ENCODE measurements around the gene KCNK7.
"Not testable (repeated sequence)": the region's sequence is repeated elsewhere in the genome, so short reads cannot be mapped to it uniquely, and the experiment has no call there.

KCNK7 gene

GRCh38 chr11:65569164-65569972 is 26.2 kb downstream of the KCNK7 start:
- no peak for TF ChIP-seq CTCF (conservative IDR thresholded peaks at IDR 0.05; ENCODE audit: low read depth, low read length)
- peak overlapping the region; percentile 89 for H2AFZ ChIP-seq (ENCODE audit: low read depth)
- H3K27ac ChIP-seq, result peak overlapping the region; percentile 84
- H3K79me2 ChIP-seq (ENCODE audit: insufficient read depth, low read depth), result peaks cover 50% of the 10 kb centered on the region
- H3K36me3 ChIP-seq (ENCODE audit: insufficient read depth), result no peaks in the 10 kb centered on the region
- no peaks in the 10 kb centered on the region for H3K27me3 ChIP-seq (ENCODE audit: insufficient read depth, low read depth)
- no peaks in the 10 kb centered on the region for H4K20me1 ChIP-seq (ENCODE audit: insufficient read depth)
- H3K4me1 ChIP-seq (ENCODE audit: low read depth, poor library complexity, severe bottlenecking), result peaks cover 42% of the 10 kb centered on the region
- peak overlapping the region; percentile 72 for H3K9ac ChIP-seq
- H3K4me3 ChIP-seq (IDR thresholded peaks at IDR 0.05; ENCODE audit: insufficient read depth, low read depth, low read length), result no peak overlapping the region
- peak overlapping the region; percentile 88 for H3K4me2 ChIP-seq

- no peak overlapping the region for H3K4me2 ChIP-seq
- no peak overlapping the region for H3K27ac ChIP-seq
- peaks cover 26% of the 10 kb centered on the region for H3K4me1 ChIP-seq (ENCODE audit: low read depth, poor library complexity, severe bottlenecking)
- TF ChIP-seq CTCF (conservative IDR thresholded peaks at IDR 0.05; ENCODE audit: low read depth, low read length), result no peak
- H2AFZ ChIP-seq (ENCODE audit: low read depth), result no peak overlapping the region
- H3K9ac ChIP-seq, result no peak overlapping the region
- H3K79me2 ChIP-seq (ENCODE audit: insufficient read depth, low read depth), result peaks cover 32% of the 10 kb centered on the region
- H3K36me3 ChIP-seq (ENCODE audit: insufficient read depth), result no peaks in the 10 kb centered on the region
- no peak overlapping the region for H3K4me3 ChIP-seq (IDR thresholded peaks at IDR 0.05; ENCODE audit: insufficient read depth, low read depth, low read length)
- H3K27me3 ChIP-seq (ENCODE audit: insufficient read depth, low read depth), result no peaks in the 10 kb centered on the region
- no peaks in the 10 kb centered on the region for H4K20me1 ChIP-seq (ENCODE audit: insufficient read depth)
Observed at GRCh38 chr11:65565624-65566453, 29.8 kb downstream of the KCNK7 start.

GRCh38 chr11:65564879-65565559 is 30.6 kb downstream of the KCNK7 start:
- H3K27me3 ChIP-seq (ENCODE audit: insufficient read depth, low read depth); H3K9ac ChIP-seq; H3K27ac ChIP-seq; H2AFZ ChIP-seq (ENCODE audit: low read depth); H3K4me3 ChIP-seq (IDR thresholded peaks at IDR 0.05; ENCODE audit: insufficient read depth, low read depth, low read length); H3K36me3 ChIP-seq (ENCODE audit: insufficient read depth); H3K4me2 ChIP-seq; H4K20me1 ChIP-seq (ENCODE audit: insufficient read depth): not testable (repeated sequence)
- Histone ChIP-seq H3K4me1 (ENCODE audit: low read depth, poor library complexity, severe bottlenecking) (peaks cover 32% of the 10 kb centered on the region), H3K79me2 (ENCODE audit: insufficient read depth, low read depth) (peaks cover 28% of the 10 kb centered on the region)

GRCh38 chr11:65563601-65564000 is 32.0 kb downstream of the KCNK7 start:
- Histone ChIP-seq H3K4me2 (no peak overlapping the region), H4K20me1 (ENCODE audit: insufficient read depth) (no peaks in the 10 kb centered on the region), H3K36me3 (ENCODE audit: insufficient read depth) (no peaks in the 10 kb centered on the region), H3K27ac (no peak overlapping the region), H3K4me3 (IDR thresholded peaks at IDR 0.05; ENCODE audit: insufficient read depth, low read depth, low read length) (no peak overlapping the region), H3K9ac (no peak overlapping the region), H3K4me1 (ENCODE audit: low read depth, poor library complexity, severe bottlenecking) (peaks cover 40% of the 10 kb centered on the region), H3K79me2 (ENCODE audit: insufficient read depth, low read depth) (peaks cover 22% of the 10 kb centered on the region), H3K27me3 (ENCODE audit: insufficient read depth, low read depth) (no peaks in the 10 kb centered on the region), H2AFZ (ENCODE audit: low read depth) (no peak overlapping the region)
- no peak for TF ChIP-seq CTCF (conservative IDR thresholded peaks at IDR 0.05; ENCODE audit: low read depth, low read length)
